COLO668 (cell line): ENCODE data around the gene SENP6.
"Not testable (repeated sequence)": the region's sequence is repeated elsewhere in the genome, so short reads cannot be mapped to it uniquely, and the experiment has no call there.

Source experiments
- DNase-seq: peaks from one replicate; lab custom pipeline; 2025; ENCODE audit not compliant: unreplicated experiment; lab: John Stamatoyannopoulos, UW

Gene SENP6

GRCh38 chr6:75605635-75606034, 4.0 kb downstream of the SENP6 start:
- no peak for DNase-seq

GRCh38 chr6:75608304-75608703, 6.6 kb downstream of the SENP6 start:
- no peak for DNase-seq

GRCh38 chr6:75608956-75609533, 7.4 kb downstream of the SENP6 start:
- DNase-seq = no peak

GRCh38 chr6:75609639-75610590, 8.2 kb downstream of the SENP6 start:
- DNase-seq = no peak

GRCh38 chr6:75611011-75611701, 9.5 kb downstream of the SENP6 start:
- DNase-seq = no peak

- DNase-seq = no peak
Observed at GRCh38 chr6:75611702-75612375, 10.2 kb downstream of the SENP6 start.

GRCh38 chr6:75612434-75612833, 10.8 kb downstream of the SENP6 start:
- DNase-seq = no peak

- DNase-seq = no peak
Observed at GRCh38 chr6:75613056-75613501, 11.4 kb downstream of the SENP6 start.

- DNase-seq = no peak
Observed at GRCh38 chr6:75618437-75618836, 16.8 kb downstream of the SENP6 start.

- no peak for DNase-seq
Observed at GRCh38 chr6:75619230-75619899, 17.7 kb downstream of the SENP6 start.

- no peak for DNase-seq
Observed at GRCh38 chr6:75620381-75621304, 19.0 kb downstream of the SENP6 start.

GRCh38 chr6:75621846-75622245, 20.2 kb downstream of the SENP6 start:
- DNase-seq = no peak

GRCh38 chr6:75623491-75623890, 21.8 kb downstream of the SENP6 start:
- no peak for DNase-seq

GRCh38 chr6:75624335-75624734, 22.7 kb downstream of the SENP6 start:
- no peak for DNase-seq

- DNase-seq = no peak
Observed at GRCh38 chr6:75624988-75625387, 23.3 kb downstream of the SENP6 start.

GRCh38 chr6:75626561-75626960, 24.9 kb downstream of the SENP6 start:
- DNase-seq = no peak

- DNase-seq = not testable (repeated sequence)
Observed at GRCh38 chr6:75627708-75628107, 26.0 kb downstream of the SENP6 start.

GRCh38 chr6:75631859-75632635, 30.4 kb downstream of the SENP6 start:
- no peak for DNase-seq

GRCh38 chr6:75633045-75633444, 31.4 kb downstream of the SENP6 start:
- DNase-seq = no peak
